SK-N-SH treated with all-trans-retinoic acid at 6 μM for 48 hours (cell line): Measurements from ENCODE around the gene C1QTNF5.

Experiments
- CREB5 ChIP-seq: fragments of 250-450 bp; sonication (Bioruptor Pico); IDR thresholded peaks from 2 replicates; pipeline ENCODE4 v1.5.1; 2020; ENCODE audit warnings: low read depth, mild to moderate bottlenecking, moderate library complexity
- CSDC2 ChIP-seq: fragments of 250-450 bp; sonication (Bioruptor Pico); IDR thresholded peaks from 2 replicates; pipeline ENCODE4 v1.5.0; 2020; ENCODE audit warnings: mild to moderate bottlenecking, moderate library complexity
- CSRNP3 ChIP-seq: fragments of 250-450 bp; sonication (Bioruptor Pico); IDR thresholded peaks from 2 replicates; pipeline ENCODE4 v1.5.1; 2021; ENCODE audit warnings: mild to moderate bottlenecking, moderate library complexity
- OSR1 ChIP-seq: fragments of 250-450 bp; sonication (Bioruptor Pico); IDR thresholded peaks from 2 replicates; pipeline ENCODE4 v1.8.0; 2022; ENCODE audit warnings: moderate library complexity, mild to moderate bottlenecking, inconsistent platforms
- SNAI2 ChIP-seq: fragments of 250-450 bp; sonication (Bioruptor Pico); IDR thresholded peaks from 2 replicates; pipeline ENCODE4 v1.5.0; 2020; ENCODE audit warnings: mild to moderate bottlenecking, moderate library complexity
- ZNF565 ChIP-seq: fragments of 450-650 bp; formaldehyde crosslinking; conservative IDR thresholded peaks from 2 replicates; pipeline ENCODE4 v1.5.0; 2020; ENCODE audit warnings: low read depth, mild to moderate bottlenecking, moderate library complexity
- ZNF70 ChIP-seq: fragments of 450-650 bp; formaldehyde crosslinking; IDR thresholded peaks from 2 replicates; pipeline ENCODE4 v1.5.0; 2020; ENCODE audit warnings: mild to moderate bottlenecking, moderate library complexity

- no peak for TF ChIP-seq ZNF565 (CRISPR knock-in tag)
- TF ChIP-seq ZNF70 (CRISPR knock-in tag), result no peak
- TF ChIP-seq OSR1 (CRISPR knock-in tag), result no peak
- TF ChIP-seq CSDC2, result no peak
- no peak for TF ChIP-seq CSRNP3
- TF ChIP-seq SNAI2 (CRISPR knock-in tag), result no peak
- TF ChIP-seq CREB5 (CRISPR knock-in tag), result no peak
These were observed 40.3 kb downstream of the C1QTNF5 start for GRCh38 chr11:119300198-119300964.
